Measurements from ENCODE around the gene OR2A5.

OR2A5 gene

DNA sequence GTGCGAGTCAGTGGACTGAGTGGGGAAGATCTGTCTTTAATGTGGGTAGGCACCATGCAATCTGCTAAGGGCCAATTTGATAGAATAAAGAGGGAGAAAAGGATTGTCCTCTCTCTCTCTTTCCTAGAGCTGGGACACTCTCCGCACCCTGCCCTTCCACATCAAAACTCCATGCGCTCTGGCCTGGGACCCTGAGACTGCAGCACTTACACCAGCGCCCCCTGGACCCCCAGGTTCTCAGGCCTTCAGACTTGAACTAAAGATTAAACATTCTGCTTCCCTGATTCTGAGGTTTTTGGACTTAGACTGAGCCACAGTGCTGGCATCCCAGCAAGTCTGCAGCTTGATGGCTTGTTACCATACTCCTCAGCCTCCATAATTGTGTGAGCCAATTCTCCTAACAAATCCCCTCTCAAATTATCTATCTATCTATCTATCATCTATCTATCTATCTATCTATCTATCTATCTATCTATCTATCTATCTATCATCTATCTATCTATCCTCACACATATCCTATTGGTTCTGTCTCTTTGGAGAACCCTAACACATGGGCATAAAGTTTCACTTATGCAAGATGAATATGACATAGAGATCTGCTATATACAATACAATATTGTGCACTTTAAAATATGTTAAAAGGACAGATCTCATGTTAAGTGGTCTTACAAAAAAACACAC is 22.4 kb upstream of the OR2A5 start:
- no peak overlapping the region for H3K27ac ChIP-seq
- TF ChIP-seq, protein P1, sequence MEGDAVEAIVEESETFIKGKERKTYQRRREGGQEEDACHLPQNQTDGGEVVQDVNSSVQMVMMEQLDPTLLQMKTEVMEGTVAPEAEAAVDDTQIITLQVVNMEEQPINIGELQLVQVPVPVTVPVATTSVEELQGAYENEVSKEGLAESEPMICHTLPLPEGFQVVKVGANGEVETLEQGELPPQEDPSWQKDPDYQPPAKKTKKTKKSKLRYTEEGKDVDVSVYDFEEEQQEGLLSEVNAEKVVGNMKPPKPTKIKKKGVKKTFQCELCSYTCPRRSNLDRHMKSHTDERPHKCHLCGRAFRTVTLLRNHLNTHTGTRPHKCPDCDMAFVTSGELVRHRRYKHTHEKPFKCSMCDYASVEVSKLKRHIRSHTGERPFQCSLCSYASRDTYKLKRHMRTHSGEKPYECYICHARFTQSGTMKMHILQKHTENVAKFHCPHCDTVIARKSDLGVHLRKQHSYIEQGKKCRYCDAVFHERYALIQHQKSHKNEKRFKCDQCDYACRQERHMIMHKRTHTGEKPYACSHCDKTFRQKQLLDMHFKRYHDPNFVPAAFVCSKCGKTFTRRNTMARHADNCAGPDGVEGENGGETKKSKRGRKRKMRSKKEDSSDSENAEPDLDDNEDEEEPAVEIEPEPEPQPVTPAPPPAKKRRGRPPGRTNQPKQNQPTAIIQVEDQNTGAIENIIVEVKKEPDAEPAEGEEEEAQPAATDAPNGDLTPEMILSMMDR (conservative IDR thresholded peaks at IDR 0.05), result no peak

DNA sequence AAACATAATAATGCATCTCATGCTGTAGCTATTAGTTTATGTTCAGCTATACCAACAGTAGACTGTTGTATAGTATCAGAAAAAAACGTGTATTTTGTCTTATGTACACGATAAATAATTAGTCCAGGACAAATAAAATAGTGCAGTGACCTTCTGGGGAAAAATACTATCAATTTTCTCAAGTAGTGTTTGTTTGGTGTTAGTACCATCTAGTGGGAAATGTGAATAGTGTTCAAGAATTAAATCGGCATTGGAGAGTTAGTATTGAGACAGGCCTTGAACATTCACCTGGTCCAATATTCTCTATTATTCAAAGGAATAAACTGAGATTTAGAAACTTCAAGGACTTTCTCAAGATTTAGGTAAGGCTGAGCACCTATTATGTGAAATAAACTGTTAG is 21.7 kb upstream of the OR2A5 start:
- TF ChIP-seq, protein P1 (conservative IDR thresholded peaks at IDR 0.05), result peak; percentile 86
- H3K27ac ChIP-seq, result no peak overlapping the region

DNA sequence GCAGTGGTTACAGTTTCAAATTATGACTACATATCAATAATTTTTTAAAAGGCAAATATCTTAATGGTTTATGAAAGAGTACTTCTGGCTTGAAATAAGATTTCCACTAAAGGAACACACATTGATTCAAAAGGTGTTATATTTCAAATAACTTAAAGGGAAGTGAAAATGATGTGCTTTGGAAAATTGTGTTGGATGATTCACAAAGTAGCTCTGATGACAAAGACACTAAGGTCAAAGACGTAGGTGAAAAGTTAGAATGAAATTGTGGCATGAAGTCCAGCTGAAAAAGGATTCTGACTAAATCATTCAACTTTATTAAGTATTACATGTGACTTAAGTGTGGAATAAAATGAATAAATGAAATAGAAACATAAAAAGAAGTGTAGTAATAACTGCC is 20.8 kb upstream of the OR2A5 start:
- no peak overlapping the region for H3K27ac ChIP-seq
- TF ChIP-seq, protein P1 (conservative IDR thresholded peaks at IDR 0.05), result no peak

DNA sequence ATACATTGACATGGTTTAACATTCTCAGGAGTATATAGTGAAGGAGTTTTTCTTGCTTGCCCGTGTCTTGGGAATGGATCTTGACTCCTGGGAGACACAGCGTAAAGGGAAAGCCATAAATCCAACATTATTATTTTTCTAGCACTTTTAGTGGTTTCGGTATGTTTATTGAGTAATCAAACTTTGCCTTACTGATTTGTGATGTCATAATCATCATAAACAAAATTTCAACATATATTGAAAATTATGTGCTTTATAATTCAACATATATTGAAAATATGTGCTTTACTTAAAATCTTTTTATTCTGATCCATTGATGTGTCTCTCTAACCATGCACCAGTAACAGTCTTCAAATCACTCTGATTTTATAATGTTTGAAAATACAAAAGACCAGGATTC is 20.2 kb upstream of the OR2A5 start:
- TF ChIP-seq, protein P1 (conservative IDR thresholded peaks at IDR 0.05), result no peak

DNA sequence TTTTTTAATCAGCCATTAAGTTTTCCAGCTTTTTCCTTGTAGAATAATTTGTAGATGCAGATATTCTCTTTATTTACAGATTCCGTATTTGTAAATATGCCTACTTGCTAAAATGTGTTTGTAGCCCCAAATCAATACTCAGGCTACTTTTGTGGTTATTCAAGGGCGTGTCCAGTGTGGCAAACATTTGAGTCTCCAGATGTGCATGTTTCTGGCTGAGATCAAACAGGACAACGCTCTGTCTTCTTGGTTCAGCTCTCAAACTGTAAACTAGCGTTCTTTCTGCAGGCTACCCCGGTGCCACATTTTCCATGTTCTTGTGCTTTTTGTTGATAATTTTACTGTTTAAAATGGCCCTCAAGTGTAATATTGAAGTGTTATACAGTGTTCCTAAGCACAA is 16.2 kb upstream of the OR2A5 start:
- H3K27ac ChIP-seq, result no peak overlapping the region
- TF ChIP-seq, protein P1 (conservative IDR thresholded peaks at IDR 0.05), result no peak

More for the DNA sequence above, 20.2 kb upstream of the OR2A5 start:
- H3K27ac ChIP-seq, result no peak overlapping the region

DNA sequence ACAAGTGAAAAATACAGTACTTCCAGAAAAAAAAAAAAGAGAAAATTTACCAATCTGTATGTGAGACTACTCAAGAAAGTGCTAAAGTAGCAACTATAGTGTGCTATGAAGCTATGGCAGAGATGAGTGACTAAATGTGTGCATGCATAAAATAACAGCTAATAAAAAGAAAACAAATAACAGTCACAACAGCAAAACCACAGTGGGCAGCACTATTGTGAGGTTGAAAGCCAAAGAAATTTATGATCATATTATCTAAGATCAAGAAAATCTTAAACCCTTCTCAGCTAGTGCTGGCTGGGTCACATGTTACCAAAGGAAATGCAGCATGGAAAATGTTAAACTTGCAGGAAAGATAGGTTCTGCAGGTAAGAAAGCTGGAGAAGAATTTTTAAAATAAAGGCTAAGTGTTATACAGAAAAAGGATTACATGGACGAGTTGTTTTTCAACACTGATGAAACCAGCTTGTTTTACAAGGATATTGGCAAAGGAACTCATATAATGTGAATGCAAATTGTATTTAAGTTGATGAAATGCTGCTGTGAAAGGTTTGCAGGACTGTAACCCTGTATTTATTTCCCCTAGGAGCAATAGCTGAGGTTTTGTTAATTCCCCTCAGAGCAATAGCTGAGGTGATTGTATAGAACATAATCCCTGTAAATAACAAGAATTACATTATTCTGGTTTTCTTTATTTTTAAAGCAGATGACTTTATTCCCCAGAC is 15.6 kb upstream of the OR2A5 start:
- TF ChIP-seq, protein P1 (conservative IDR thresholded peaks at IDR 0.05), result no peak
- no peak overlapping the region; the same call in 1 of the 2 replicates for H3K27ac ChIP-seq

DNA sequence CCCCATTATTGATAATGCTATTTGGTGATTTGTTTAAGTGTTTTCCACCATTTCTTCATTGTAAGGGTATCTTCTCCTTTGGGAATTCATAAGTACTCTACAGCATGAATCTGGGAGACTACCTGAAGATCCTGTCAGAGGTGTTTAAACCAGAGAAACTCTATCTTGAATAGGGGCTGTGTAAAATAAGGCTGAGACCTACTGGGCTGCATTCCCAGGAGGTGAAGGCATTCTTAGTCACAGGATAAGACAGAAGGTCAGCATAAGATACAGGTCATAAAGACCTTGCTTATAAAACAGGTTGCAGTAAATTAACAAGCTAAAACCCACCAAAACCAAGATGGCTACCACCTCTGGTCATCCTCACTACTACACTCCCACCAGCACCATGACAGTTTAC is 13.4 kb upstream of the OR2A5 start:
- TF ChIP-seq, protein P1 (conservative IDR thresholded peaks at IDR 0.05), result no peak
- H3K27ac ChIP-seq, result no peak overlapping the region
